Activated CD8-positive, alpha-beta memory T cell treated with anti-CD3 and anti-CD28 coated beads for 4 hours (primary cell): ENCODE measurements around the gene MIR17HG.

Source experiments
- DNase-seq, 2 donors: peaks; one replicate each; pipeline ENCODE4 v3.0.0-alpha.2; 2020; ENCODE audit warnings: low read depth in 2 of 2

Gene MIR17HG

GRCh38 chr13:91368676-91369440, 21.4 kb downstream of the MIR17HG start:
- DNase-seq: no peak

GRCh38 chr13:91369441-91369831, 21.9 kb downstream of the MIR17HG start:
- DNase-seq: no peak

GRCh38 chr13:91370501-91370900, 23.0 kb downstream of the MIR17HG start:
- DNase-seq: no peak

- no peak for DNase-seq
Measured at GRCh38 chr13:91372911-91373310, 25.4 kb downstream of the MIR17HG start.

GRCh38 chr13:91375116-91375729, 27.7 kb downstream of the MIR17HG start:
- DNase-seq: no peak

GRCh38 chr13:91381371-91381770, 33.9 kb downstream of the MIR17HG start:
- no peak for DNase-seq

- no peak for DNase-seq
Measured at GRCh38 chr13:91383836-91384235, 36.3 kb downstream of the MIR17HG start.

- DNase-seq: no peak
Measured at GRCh38 chr13:91384896-91385295, 37.4 kb downstream of the MIR17HG start.

- DNase-seq: no peak
Measured at GRCh38 chr13:91389186-91389585, 41.7 kb downstream of the MIR17HG start.

GRCh38 chr13:91397595-91397994, 50.1 kb downstream of the MIR17HG start:
- DNase-seq: no peak

GRCh38 chr13:91398413-91399188, 51.1 kb downstream of the MIR17HG start, which contains the start of gene GPC5:
TSS of gene GPC5 (plus strand) at chr13:91398621.
- peak; percentile 58 to 71 for DNase-seq

GRCh38 chr13:91399189-91400062, 51.9 kb downstream of the MIR17HG start:
- no peak for DNase-seq

- DNase-seq: no peak
Measured at GRCh38 chr13:91400063-91400399, 52.5 kb downstream of the MIR17HG start.

GRCh38 chr13:91400671-91401070, 53.2 kb downstream of the MIR17HG start:
- no peak for DNase-seq

- no peak for DNase-seq
Measured at GRCh38 chr13:91401920-91402319, 54.4 kb downstream of the MIR17HG start.
